ENCODE results near the gene CAMK2D.

DNA sequence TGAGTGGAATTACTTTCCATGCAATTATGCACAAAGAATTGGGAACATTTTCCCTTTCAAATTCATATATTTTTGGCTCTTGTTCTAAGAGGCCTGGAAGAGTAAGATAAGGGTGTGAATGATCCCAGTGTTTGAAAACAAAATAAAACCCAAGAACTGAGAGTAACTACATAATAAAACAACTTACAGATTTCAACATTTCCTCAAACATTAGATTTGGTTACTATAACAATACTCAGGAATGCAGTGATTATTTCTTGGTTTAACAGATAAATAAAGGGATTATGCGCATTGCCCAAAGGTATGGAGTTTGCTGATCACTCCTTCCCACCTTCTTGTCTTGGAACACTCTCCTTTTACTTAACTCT, 292.5 kb downstream of the CAMK2D start:
- TF ChIP-seq, protein P1, sequence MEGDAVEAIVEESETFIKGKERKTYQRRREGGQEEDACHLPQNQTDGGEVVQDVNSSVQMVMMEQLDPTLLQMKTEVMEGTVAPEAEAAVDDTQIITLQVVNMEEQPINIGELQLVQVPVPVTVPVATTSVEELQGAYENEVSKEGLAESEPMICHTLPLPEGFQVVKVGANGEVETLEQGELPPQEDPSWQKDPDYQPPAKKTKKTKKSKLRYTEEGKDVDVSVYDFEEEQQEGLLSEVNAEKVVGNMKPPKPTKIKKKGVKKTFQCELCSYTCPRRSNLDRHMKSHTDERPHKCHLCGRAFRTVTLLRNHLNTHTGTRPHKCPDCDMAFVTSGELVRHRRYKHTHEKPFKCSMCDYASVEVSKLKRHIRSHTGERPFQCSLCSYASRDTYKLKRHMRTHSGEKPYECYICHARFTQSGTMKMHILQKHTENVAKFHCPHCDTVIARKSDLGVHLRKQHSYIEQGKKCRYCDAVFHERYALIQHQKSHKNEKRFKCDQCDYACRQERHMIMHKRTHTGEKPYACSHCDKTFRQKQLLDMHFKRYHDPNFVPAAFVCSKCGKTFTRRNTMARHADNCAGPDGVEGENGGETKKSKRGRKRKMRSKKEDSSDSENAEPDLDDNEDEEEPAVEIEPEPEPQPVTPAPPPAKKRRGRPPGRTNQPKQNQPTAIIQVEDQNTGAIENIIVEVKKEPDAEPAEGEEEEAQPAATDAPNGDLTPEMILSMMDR (IDR thresholded peaks at IDR 0.05), result no peak
- no peak for TF ChIP-seq POLR2A (IDR thresholded peaks at IDR 0.05)

All from thyroid gland (tissue), 4 donors.